Stimulated activated CD8-positive, alpha-beta memory T cell treated with anti-CD3 and anti-CD28 coated beads, Interleukin-7, amount 100 ng/mL, for 24 hours (primary cell): ENCODE results near the gene TSPEAR.

Experiments used
- DNase-seq: peaks from one replicate; pipeline ENCODE4 v3.0.0-alpha.2; 2020; ENCODE audit warnings: low read depth

TSPEAR gene

GRCh38 chr21:44547656-44548331, 163.6 kb downstream of the TSPEAR start:
- DNase-seq: no peak

GRCh38 chr21:44544566-44544965, 166.8 kb downstream of the TSPEAR start:
- DNase-seq: no peak

- DNase-seq: no peak
These were observed 168.7 kb downstream of the TSPEAR start for GRCh38 chr21:44542716-44543115.

GRCh38 chr21:44540741-44541288, 170.6 kb downstream of the TSPEAR start:
- DNase-seq: no peak

- DNase-seq: no peak
These were observed 171.2 kb downstream of the TSPEAR start, which contains the start of gene KRTAP10-1 for GRCh38 chr21:44539991-44540666. TSS of gene KRTAP10-1 (minus strand) at chr21:44540195. CDS start at chr21:44540150, 45 bp downstream.

- no peak for DNase-seq
These were observed 172.3 kb downstream of the TSPEAR start for GRCh38 chr21:44539046-44539445.

GRCh38 chr21:44537930-44538911, 173.2 kb downstream of the TSPEAR start:
- no peak for DNase-seq

GRCh38 chr21:44535963-44536362, 175.4 kb downstream of the TSPEAR start:
- DNase-seq: no peak

- no peak for DNase-seq
These were observed 176.7 kb downstream of the TSPEAR start for GRCh38 chr21:44534688-44535087.

- DNase-seq: no peak
These were observed 177.3 kb downstream of the TSPEAR start for GRCh38 chr21:44533891-44534627.

GRCh38 chr21:44533121-44533890, 178.1 kb downstream of the TSPEAR start:
- DNase-seq: no peak

- DNase-seq: no peak
These were observed 178.7 kb downstream of the TSPEAR start for GRCh38 chr21:44532712-44533111.

- DNase-seq: no peak
These were observed 179.5 kb downstream of the TSPEAR start for GRCh38 chr21:44531606-44532564.

- DNase-seq: no peak
These were observed 180.3 kb downstream of the TSPEAR start for GRCh38 chr21:44530903-44531605.

GRCh38 chr21:44530221-44530902, 181.0 kb downstream of the TSPEAR start:
- no peak for DNase-seq

GRCh38 chr21:44529503-44530125, 181.8 kb downstream of the TSPEAR start:
- no peak for DNase-seq

- no peak for DNase-seq
These were observed 182.4 kb downstream of the TSPEAR start for GRCh38 chr21:44529011-44529421.

- DNase-seq: no peak
These were observed 182.8 kb downstream of the TSPEAR start for GRCh38 chr21:44528634-44528995.
